Measurements from ENCODE around the gene STUM. TPM values are rescaled to one million over a fixed set of nuclear protein-coding genes. Genes with fewer than 3 reads are reported as not detected.

The STUM gene
- total RNA-seq, 1 donor from 2014 or later, result 0.08 TPM

- TF ChIP-seq, protein P1, sequence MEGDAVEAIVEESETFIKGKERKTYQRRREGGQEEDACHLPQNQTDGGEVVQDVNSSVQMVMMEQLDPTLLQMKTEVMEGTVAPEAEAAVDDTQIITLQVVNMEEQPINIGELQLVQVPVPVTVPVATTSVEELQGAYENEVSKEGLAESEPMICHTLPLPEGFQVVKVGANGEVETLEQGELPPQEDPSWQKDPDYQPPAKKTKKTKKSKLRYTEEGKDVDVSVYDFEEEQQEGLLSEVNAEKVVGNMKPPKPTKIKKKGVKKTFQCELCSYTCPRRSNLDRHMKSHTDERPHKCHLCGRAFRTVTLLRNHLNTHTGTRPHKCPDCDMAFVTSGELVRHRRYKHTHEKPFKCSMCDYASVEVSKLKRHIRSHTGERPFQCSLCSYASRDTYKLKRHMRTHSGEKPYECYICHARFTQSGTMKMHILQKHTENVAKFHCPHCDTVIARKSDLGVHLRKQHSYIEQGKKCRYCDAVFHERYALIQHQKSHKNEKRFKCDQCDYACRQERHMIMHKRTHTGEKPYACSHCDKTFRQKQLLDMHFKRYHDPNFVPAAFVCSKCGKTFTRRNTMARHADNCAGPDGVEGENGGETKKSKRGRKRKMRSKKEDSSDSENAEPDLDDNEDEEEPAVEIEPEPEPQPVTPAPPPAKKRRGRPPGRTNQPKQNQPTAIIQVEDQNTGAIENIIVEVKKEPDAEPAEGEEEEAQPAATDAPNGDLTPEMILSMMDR (IDR thresholded peaks at IDR 0.05; ENCODE audit: unreplicated experiment), result no peak
- Mint-ChIP-seq H3K36me3 (ENCODE audit: low read depth, unreplicated experiment) (peaks cover 6% of the 10 kb centered on the region), H3K4me3 (ENCODE audit: unreplicated experiment) (no peak overlapping the region), H3K4me1 (ENCODE audit: unreplicated experiment) (peaks cover 7% of the 10 kb centered on the region), H3K27me3 (ENCODE audit: unreplicated experiment) (peaks cover 9% of the 10 kb centered on the region), H3K27ac (ENCODE audit: unreplicated experiment) (no peak overlapping the region), H3K9me3 (ENCODE audit: unreplicated experiment) (no peaks in the 10 kb centered on the region)
- no peak for DNase-seq (ENCODE audit: low spot score)
These were observed 51.2 kb downstream of the STUM start for GRCh38 chr1:226599636-226600238.

GRCh38 chr1:226600254-226600653 is 51.7 kb downstream of the STUM start:
- Mint-ChIP-seq H3K4me1 (ENCODE audit: unreplicated experiment) (peaks cover 6% of the 10 kb centered on the region), H3K27ac (ENCODE audit: unreplicated experiment) (no peak overlapping the region)
- TF ChIP-seq, protein P1 (IDR thresholded peaks at IDR 0.05; ENCODE audit: unreplicated experiment), result no peak

GRCh38 chr1:226601456-226601855 is 52.9 kb downstream of the STUM start:
- no peak overlapping the region for H3K4me3 Mint-ChIP-seq (ENCODE audit: unreplicated experiment)

More at GRCh38 chr1:226600254-226600653, 51.7 kb downstream of the STUM start:
- Mint-ChIP-seq H3K9me3 (ENCODE audit: unreplicated experiment) (no peaks in the 10 kb centered on the region), H3K36me3 (ENCODE audit: low read depth, unreplicated experiment) (peaks cover 5% of the 10 kb centered on the region), H3K27me3 (ENCODE audit: unreplicated experiment) (peaks cover 9% of the 10 kb centered on the region), H3K4me3 (ENCODE audit: unreplicated experiment) (no peak overlapping the region)
- DNase-seq (ENCODE audit: low spot score), result no peak

GRCh38 chr1:226602186-226603021 is 53.8 kb downstream of the STUM start:
- Mint-ChIP-seq H3K27me3 (ENCODE audit: unreplicated experiment) (peaks cover 7% of the 10 kb centered on the region), H3K9me3 (ENCODE audit: unreplicated experiment) (no peaks in the 10 kb centered on the region), H3K36me3 (ENCODE audit: low read depth, unreplicated experiment) (no peaks in the 10 kb centered on the region), H3K27ac (ENCODE audit: unreplicated experiment) (no peak overlapping the region), H3K4me1 (ENCODE audit: unreplicated experiment) (peaks cover 3% of the 10 kb centered on the region), H3K4me3 (ENCODE audit: unreplicated experiment) (no peak overlapping the region)
- TF ChIP-seq, protein P1 (IDR thresholded peaks at IDR 0.05; ENCODE audit: unreplicated experiment), result no peak
- no peak for DNase-seq (ENCODE audit: low spot score)

More at GRCh38 chr1:226601456-226601855, 52.9 kb downstream of the STUM start:
- Mint-ChIP-seq H3K27ac (ENCODE audit: unreplicated experiment) (no peak overlapping the region), H3K36me3 (ENCODE audit: low read depth, unreplicated experiment) (no peaks in the 10 kb centered on the region), H3K27me3 (ENCODE audit: unreplicated experiment) (peaks cover 9% of the 10 kb centered on the region), H3K4me1 (ENCODE audit: unreplicated experiment) (peaks cover 3% of the 10 kb centered on the region), H3K9me3 (ENCODE audit: unreplicated experiment) (no peaks in the 10 kb centered on the region)
- TF ChIP-seq, protein P1 (IDR thresholded peaks at IDR 0.05; ENCODE audit: unreplicated experiment), result no peak
- DNase-seq (ENCODE audit: low spot score), result no peak

All from endothelial cell (in vitro differentiated cells).